CD14-positive monocyte (primary cell): ENCODE results near the gene RPTOR. TPM values are rescaled to one million over a fixed set of nuclear protein-coding genes. Genes with fewer than 3 reads are reported as not detected.

Experiments used
- DNase-seq, 3 donors: peaks; one replicate each; pipeline ENCODE4 v3.0.0-alpha.2; 2011 to 2022
- H2AFZ ChIP-seq: 2 replicates; pipeline ENCODE4 v1.6.0; 2012; ENCODE audit warnings: mild to moderate bottlenecking, low read depth, low read length, inconsistent platforms; ENCODE audit not compliant: insufficient read depth, poor library complexity, severe bottlenecking
- H3K27ac ChIP-seq, 2 donors: 1 replicate in 1 of 2; 2 replicates in 1 of 2; pipeline ENCODE4 v1.5.1; 2012 to 2013; ENCODE audit warnings: low read length in 2 of 2, control low read depth in 1 of 2, inconsistent platforms in 1 of 2, low read depth in 1 of 2, mild to moderate bottlenecking in 1 of 2
- H3K27me3 ChIP-seq, 2 donors: one replicate each; pipeline versions ENCODE4 v1.6.0 to v1.6.1; 2011 to 2013; ENCODE audit warnings: low read length in 2 of 2; ENCODE audit not compliant: control insufficient read depth in 2 of 2, insufficient read depth in 2 of 2
- H3K36me3 ChIP-seq, 2 donors: replicated peaks in 1 of 2; 1 replicate in 1 of 2; 2 replicates in 1 of 2; pipeline versions ENCODE4 v1.5.1 to v1.6.1; 2012 to 2013; ENCODE audit warnings: low read length in 2 of 2, control low read depth in 1 of 2, inconsistent platforms in 1 of 2, mild to moderate bottlenecking in 1 of 2; ENCODE audit not compliant: insufficient read depth in 2 of 2, control insufficient read depth in 1 of 2
- H3K4me1 ChIP-seq, 2 donors: 1 replicate in 1 of 2; 2 replicates in 1 of 2; pipeline versions ENCODE4 v1.5.1 to v1.6.1; 2012 to 2013; ENCODE audit warnings: low read length in 2 of 2, control low read depth in 1 of 2, inconsistent platforms in 1 of 2, mild to moderate bottlenecking in 1 of 2, moderate library complexity in 1 of 2; ENCODE audit not compliant: insufficient read depth in 2 of 2, control insufficient read depth in 1 of 2
- H3K4me2 ChIP-seq: replicated peaks from 2 replicates; pipeline ENCODE3; 2012; ENCODE audit warnings: low read length, moderate library complexity, mild to moderate bottlenecking; ENCODE audit not compliant: poor library complexity, severe bottlenecking; ENCODE audit errors: extremely low read depth
- H3K4me3 ChIP-seq, 3 experiments: fragments of 200-600 bp in 1 of 3; sonication (generic) in 1 of 3; replicated peaks in 1 of 3; 1 replicate in 2 of 3; 2 replicates in 1 of 3; pipeline ENCODE4 v1.5.1; 2011 to 2013; ENCODE audit warnings: low read length in 3 of 3, mild to moderate bottlenecking in 3 of 3, control low read depth in 2 of 3, low read depth in 2 of 3, inconsistent platforms in 1 of 3, moderate library complexity in 1 of 3
- H3K79me2 ChIP-seq: 2 replicates; pipeline ENCODE4 v1.6.0; 2012; ENCODE audit warnings: mild to moderate bottlenecking, control low read depth, inconsistent platforms, low read length, moderate library complexity; ENCODE audit not compliant: insufficient read depth
- H3K9ac ChIP-seq: 2 replicates; pipeline ENCODE4 v1.6.0; 2017; ENCODE audit warnings: low read length, mild to moderate bottlenecking; ENCODE audit not compliant: insufficient read depth, poor library complexity, severe bottlenecking
- H3K9me3 ChIP-seq, 2 donors: replicated peaks in 1 of 2; 1 replicate in 1 of 2; 2 replicates in 1 of 2; pipeline versions ENCODE4 v1.5.1 to v1.6.1; 2012 to 2013; ENCODE audit warnings: low read length in 2 of 2, control low read depth in 1 of 2; ENCODE audit not compliant: control insufficient read depth in 1 of 2, insufficient read depth in 1 of 2
- H4K20me1 ChIP-seq: 2 replicates; pipeline ENCODE4 v1.6.0; 2012; ENCODE audit warnings: mild to moderate bottlenecking, low read length, control low read depth, moderate library complexity; ENCODE audit not compliant: insufficient read depth
- H3K27ac Mint-ChIP-seq, 7 donors: one replicate each; pipeline ENCODE4 v1.8.0; 2020; ENCODE audit warnings: mild to moderate bottlenecking in 7 of 7, mixed read lengths in 7 of 7, moderate library complexity in 6 of 7, inconsistent platforms in 2 of 7
- H3K27me3 Mint-ChIP-seq, 3 donors: one replicate each; pipeline ENCODE4 v1.8.0; 2021 to 2022; ENCODE audit warnings: low read depth in 3 of 3, mild to moderate bottlenecking in 3 of 3, mixed read lengths in 3 of 3, moderate library complexity in 3 of 3, inconsistent platforms in 1 of 3
- H3K36me3 Mint-ChIP-seq, 2 donors: one replicate each; pipeline ENCODE4 v1.8.0; 2020; ENCODE audit warnings: mixed read lengths in 2 of 2, inconsistent platforms in 1 of 2, mild to moderate bottlenecking in 1 of 2
- H3K4me1 Mint-ChIP-seq: one replicate; pipeline ENCODE4 v1.8.0; 2020; ENCODE audit warnings: mild to moderate bottlenecking, mixed read lengths
- H3K4me3 Mint-ChIP-seq, 2 donors: one replicate each; pipeline ENCODE4 v1.8.0; 2020; ENCODE audit warnings: mild to moderate bottlenecking in 2 of 2, mixed read lengths in 2 of 2, moderate library complexity in 1 of 2
- H3K9me3 Mint-ChIP-seq, 7 donors: one replicate each; pipeline ENCODE4 v1.8.0; 2020 to 2022; ENCODE audit warnings: mixed read lengths in 7 of 7, mild to moderate bottlenecking in 6 of 7, moderate library complexity in 6 of 7, inconsistent platforms in 2 of 7
- CTCF ChIP-seq: fragments of 200-600 bp; IDR thresholded peaks from one replicate; pipeline ENCODE4 v1.8.0; 2022; ENCODE audit warnings: antibody characterized with exemption, mild to moderate bottlenecking
- WGBS: methylation state at CpG from one replicate; pipeline ENCODE4 v1.1.5; 2013; ENCODE audit warnings: missing lambda C conversion rate; ENCODE audit not compliant: insufficient coverage; 5-methylcytosine and 5-hydroxymethylcytosine counted together
- intact Hi-C, 2 donors: fragments of 100-400 bp; cut with micrococcal nuclease; formaldehyde crosslinking; loops; one replicate each; pipeline versions ENCODE4 v1.15.0 to v1.15.1; 2023
- polyA plus RNA-seq, 3 donors: library from polyadenylated mRNA; depleted of rRNA in 1 of 3; unstranded in 2 of 3; stranded (reverse) in 1 of 3; fragments of 300-500 nt in 2 of 3; fragments of >200 nt in 1 of 3; fragmentation: Illumina TruSeq in 2 of 3; gene quantifications; 1 replicate in 2 of 3; 2 replicates in 1 of 3; pipeline ENCODE4 v1.2.3, GENCODE V29; 2012 to 2021

RPTOR gene
- polyA plus RNA-seq, 3 donors = 1.1 to 8.7 (median 2.6) TPM

- Histone ChIP-seq H3K9me3 (no peaks in the 10 kb centered on the region), H3K27me3 (no peaks in the 10 kb centered on the region), H2AFZ (no peak overlapping the region), H3K4me1 (no peaks in the 10 kb centered on the region), H3K36me3 (peaks cover 0 to 14% of the 10 kb centered on the region in 2 donors), H3K4me3 (no peak overlapping the region), H3K27ac (no peak overlapping the region), H3K79me2 (no peaks in the 10 kb centered on the region), H3K4me2 (no peak overlapping the region), H4K20me1 (peaks cover 4% of the 10 kb centered on the region), H3K9ac (no peak overlapping the region)
- no peak for TF ChIP-seq CTCF
- 94% methylated on average over 3 of the region's 7 CpGs for WGBS
- H3K4me3 Mint-ChIP-seq = no peak overlapping the region
- no peaks in the 10 kb centered on the region for H3K27me3 Mint-ChIP-seq
- no peak for DNase-seq
- H3K9me3 Mint-ChIP-seq = no peaks in the 10 kb centered on the region
- no peak overlapping the region for H3K27ac Mint-ChIP-seq
- intact Hi-C loops = loop anchor here in 1 of 2 donors (10.0 kb wide), 1 partner anchor 56 kb away; no protein-coding TSS in a partner anchor
- H3K36me3 Mint-ChIP-seq = peaks cover 26 to 27% of the 10 kb centered on the region in 2 donors
- H3K4me1 Mint-ChIP-seq = peaks cover 2% of the 10 kb centered on the region
Observed at GRCh38 chr17:80729016-80729415, 184.4 kb downstream of the RPTOR start.

- H3K4me1 Mint-ChIP-seq = peaks cover 4% of the 10 kb centered on the region
Observed at GRCh38 chr17:80729761-80730160, 185.1 kb downstream of the RPTOR start.

More at GRCh38 chr17:80729761-80730160, 185.1 kb downstream of the RPTOR start:
- TF ChIP-seq CTCF = no peak
- H3K9ac ChIP-seq = no peak overlapping the region
- WGBS = 96% methylated on average over 10 of the region's 10 CpGs
- H3K27ac ChIP-seq = no peak overlapping the region
- H3K27me3 ChIP-seq = no peaks in the 10 kb centered on the region
- H3K27ac Mint-ChIP-seq = no peak overlapping the region
- no peak overlapping the region for H3K4me3 Mint-ChIP-seq
- H3K9me3 ChIP-seq = no peaks in the 10 kb centered on the region
- H3K9me3 Mint-ChIP-seq = no peaks in the 10 kb centered on the region
- H3K4me3 ChIP-seq = no peak overlapping the region
- H3K4me1 ChIP-seq = no peaks in the 10 kb centered on the region
- H4K20me1 ChIP-seq = peaks cover under 1% of the 10 kb centered on the region
- H3K36me3 Mint-ChIP-seq = peaks cover 27 to 30% of the 10 kb centered on the region in 2 donors
- no peak overlapping the region for H3K4me2 ChIP-seq
- H3K36me3 ChIP-seq = peaks cover 0 to 14% of the 10 kb centered on the region in 2 donors
- no peak for DNase-seq
- H2AFZ ChIP-seq = no peak overlapping the region
- H3K27me3 Mint-ChIP-seq = no peaks in the 10 kb centered on the region
- intact Hi-C loops = loop anchor here in 1 of 2 donors (10.0 kb wide), 1 partner anchor 55 kb away; no protein-coding TSS in a partner anchor
- H3K79me2 ChIP-seq = no peaks in the 10 kb centered on the region
